Mammary epithelial cell (primary cell): ENCODE data around the gene CDRT15L2.
"Not testable (repeated sequence)": the region's sequence is repeated elsewhere in the genome, so short reads cannot be mapped to it uniquely, and the experiment has no call there.

Experiments used
- EZH2 ChIP-seq: IDR thresholded peaks from 2 replicates; pipeline ENCODE4 v1.6.1; 2012; ENCODE audit warnings: low read length, inconsistent platforms, borderline replicate concordance
- TF ChIP-seq, protein P1 (sequence below), 2 donors: IDR thresholded peaks in 1 of 2; conservative IDR thresholded peaks in 1 of 2; 2 replicates each; pipeline ENCODE4 v1.5.1; 2011 to 2012; ENCODE audit warnings: inconsistent platforms in 2 of 2, low read length in 2 of 2, mild to moderate bottlenecking in 2 of 2, control low read depth in 1 of 2, low read depth in 1 of 2; ENCODE audit not compliant: insufficient read depth in 1 of 2; ENCODE audit errors: extremely low read depth in 1 of 2

DNA sequence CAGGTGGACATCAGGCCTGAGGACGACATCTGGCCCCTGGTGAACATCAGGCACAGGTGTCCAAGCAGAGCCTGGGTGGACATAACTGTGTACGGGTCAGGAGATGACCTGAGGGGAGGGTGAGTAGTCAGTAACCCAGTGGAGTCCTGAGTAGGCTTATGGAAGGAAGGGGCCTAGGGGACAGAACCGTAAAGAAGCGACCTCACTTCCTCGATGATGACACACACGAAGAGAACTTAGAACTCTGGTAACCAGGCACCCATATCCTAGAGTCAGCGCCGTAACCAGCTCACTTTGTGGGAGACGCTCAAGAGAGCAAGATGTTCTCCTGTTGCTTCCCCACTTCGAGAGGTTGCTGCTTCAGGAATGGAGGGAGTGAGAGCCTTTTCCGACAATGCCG, at the start of gene CDRT15L2:
- TF ChIP-seq, protein P1, sequence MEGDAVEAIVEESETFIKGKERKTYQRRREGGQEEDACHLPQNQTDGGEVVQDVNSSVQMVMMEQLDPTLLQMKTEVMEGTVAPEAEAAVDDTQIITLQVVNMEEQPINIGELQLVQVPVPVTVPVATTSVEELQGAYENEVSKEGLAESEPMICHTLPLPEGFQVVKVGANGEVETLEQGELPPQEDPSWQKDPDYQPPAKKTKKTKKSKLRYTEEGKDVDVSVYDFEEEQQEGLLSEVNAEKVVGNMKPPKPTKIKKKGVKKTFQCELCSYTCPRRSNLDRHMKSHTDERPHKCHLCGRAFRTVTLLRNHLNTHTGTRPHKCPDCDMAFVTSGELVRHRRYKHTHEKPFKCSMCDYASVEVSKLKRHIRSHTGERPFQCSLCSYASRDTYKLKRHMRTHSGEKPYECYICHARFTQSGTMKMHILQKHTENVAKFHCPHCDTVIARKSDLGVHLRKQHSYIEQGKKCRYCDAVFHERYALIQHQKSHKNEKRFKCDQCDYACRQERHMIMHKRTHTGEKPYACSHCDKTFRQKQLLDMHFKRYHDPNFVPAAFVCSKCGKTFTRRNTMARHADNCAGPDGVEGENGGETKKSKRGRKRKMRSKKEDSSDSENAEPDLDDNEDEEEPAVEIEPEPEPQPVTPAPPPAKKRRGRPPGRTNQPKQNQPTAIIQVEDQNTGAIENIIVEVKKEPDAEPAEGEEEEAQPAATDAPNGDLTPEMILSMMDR (conservative IDR thresholded peaks at IDR 0.05 in 1 of 2, IDR thresholded peaks at IDR 0.05 in 1 of 2; ENCODE audit: extremely low read depth in 1 of 2, insufficient read depth in 1 of 2, low read depth in 1 of 2, low read length in 2 of 2) = not testable (repeated sequence)
- not testable (repeated sequence) for TF ChIP-seq EZH2
